ENCODE measurements around the gene TSC22D2.

Gene TSC22D2

GRCh38 chr3:150371741-150372254 is 36.3 kb upstream of the TSC22D2 start:
- Histone ChIP-seq H3K36me3 (ENCODE audit: control insufficient read depth in 5 of 5, insufficient read depth in 5 of 5, low read length in 5 of 5) (no peaks in the 10 kb centered on the region), H3K4me3 (ENCODE audit: low read depth in 1 of 5, low read length in 5 of 5) (peak overlapping the region; percentile 15 to 61 (median 42)), H3K9ac (ENCODE audit: low read length in 5 of 5) (peak overlapping the region; percentile 48 to 89 (median 59)), H3K9me3 (ENCODE audit: control insufficient read depth in 5 of 5, low read length in 5 of 5) (no peaks in the 10 kb centered on the region), H3K4me1 (ENCODE audit: control insufficient read depth in 5 of 5, insufficient read depth in 5 of 5, low read length in 5 of 5) (peaks cover 3 to 42% (median 31%) of the 10 kb centered on the region in 5 donors), H3K27ac (ENCODE audit: low read depth, low read length) (peak overlapping the region; percentile 94), H3K27me3 (ENCODE audit: control insufficient read depth in 5 of 5, insufficient read depth in 4 of 5, low read length in 5 of 5) (no peaks in the 10 kb centered on the region)

GRCh38 chr3:150372320-150372719 is 35.8 kb upstream of the TSC22D2 start:
- Histone ChIP-seq H3K9me3 (ENCODE audit: control insufficient read depth in 5 of 5, low read length in 5 of 5) (no peaks in the 10 kb centered on the region), H3K4me3 (ENCODE audit: low read depth in 1 of 5, low read length in 5 of 5) (no peak overlapping the region), H3K27ac (ENCODE audit: low read depth, low read length) (peak overlapping the region; percentile 94), H3K27me3 (ENCODE audit: control insufficient read depth in 5 of 5, insufficient read depth in 4 of 5, low read length in 5 of 5) (no peaks in the 10 kb centered on the region), H3K9ac (ENCODE audit: low read length in 5 of 5) (peak overlapping the region in 4 of 5 donors; percentile 7 to 89 (median 28)), H3K4me1 (ENCODE audit: control insufficient read depth in 5 of 5, insufficient read depth in 5 of 5, low read length in 5 of 5) (peaks cover 3 to 43% (median 31%) of the 10 kb centered on the region in 5 donors), H3K36me3 (ENCODE audit: control insufficient read depth in 5 of 5, insufficient read depth in 5 of 5, low read length in 5 of 5) (no peaks in the 10 kb centered on the region)

DNA sequence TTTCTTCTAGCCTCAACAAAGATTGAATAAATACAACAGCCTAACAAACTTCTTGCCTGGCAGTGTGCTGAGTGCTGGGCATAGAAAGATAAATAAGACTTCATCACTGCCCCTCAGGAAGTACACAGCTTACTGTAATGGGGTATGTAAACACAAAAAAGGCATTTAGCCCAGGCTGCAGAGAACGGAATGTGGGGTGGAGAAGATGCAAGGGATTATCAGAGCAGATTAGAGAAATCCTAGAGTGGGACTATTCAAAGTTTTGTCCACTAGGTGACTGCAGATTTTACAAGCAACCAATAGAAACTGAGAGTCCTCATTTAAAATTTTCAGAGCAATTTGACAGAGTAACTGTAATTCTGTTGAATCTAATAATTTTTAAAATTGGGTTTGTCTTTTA is 35.4 kb upstream of the TSC22D2 start:
- Histone ChIP-seq H3K4me1 (ENCODE audit: control insufficient read depth in 5 of 5, insufficient read depth in 5 of 5, low read length in 5 of 5) (peaks cover 3 to 42% (median 31%) of the 10 kb centered on the region in 5 donors), H3K4me3 (ENCODE audit: low read depth in 1 of 5, low read length in 5 of 5) (no peak overlapping the region), H3K9me3 (ENCODE audit: control insufficient read depth in 5 of 5, low read length in 5 of 5) (no peaks in the 10 kb centered on the region), H3K27me3 (ENCODE audit: control insufficient read depth in 5 of 5, insufficient read depth in 4 of 5, low read length in 5 of 5) (no peaks in the 10 kb centered on the region), H3K27ac (ENCODE audit: low read depth, low read length) (peak overlapping the region; percentile 94), H3K9ac (ENCODE audit: low read length in 5 of 5) (peak overlapping the region in 1 of 5 donors; percentile 89), H3K36me3 (ENCODE audit: control insufficient read depth in 5 of 5, insufficient read depth in 5 of 5, low read length in 5 of 5) (no peaks in the 10 kb centered on the region)

GRCh38 chr3:150373234-150373875 is 34.7 kb upstream of the TSC22D2 start:
- no peak overlapping the region for H3K4me3 ChIP-seq (ENCODE audit: low read depth in 1 of 5, low read length in 5 of 5)
- H3K36me3 ChIP-seq (ENCODE audit: control insufficient read depth in 5 of 5, insufficient read depth in 5 of 5, low read length in 5 of 5), result no peaks in the 10 kb centered on the region
- H3K27me3 ChIP-seq (ENCODE audit: control insufficient read depth in 5 of 5, insufficient read depth in 4 of 5, low read length in 5 of 5), result no peaks in the 10 kb centered on the region
- H3K27ac ChIP-seq (ENCODE audit: low read depth, low read length), result peak overlapping the region; percentile 94
- peaks cover 3 to 41% (median 31%) of the 10 kb centered on the region in 5 donors for H3K4me1 ChIP-seq (ENCODE audit: control insufficient read depth in 5 of 5, insufficient read depth in 5 of 5, low read length in 5 of 5)
- H3K9ac ChIP-seq (ENCODE audit: low read length in 5 of 5), result no peak overlapping the region
- H3K9me3 ChIP-seq (ENCODE audit: control insufficient read depth in 5 of 5, low read length in 5 of 5), result no peaks in the 10 kb centered on the region

DNA sequence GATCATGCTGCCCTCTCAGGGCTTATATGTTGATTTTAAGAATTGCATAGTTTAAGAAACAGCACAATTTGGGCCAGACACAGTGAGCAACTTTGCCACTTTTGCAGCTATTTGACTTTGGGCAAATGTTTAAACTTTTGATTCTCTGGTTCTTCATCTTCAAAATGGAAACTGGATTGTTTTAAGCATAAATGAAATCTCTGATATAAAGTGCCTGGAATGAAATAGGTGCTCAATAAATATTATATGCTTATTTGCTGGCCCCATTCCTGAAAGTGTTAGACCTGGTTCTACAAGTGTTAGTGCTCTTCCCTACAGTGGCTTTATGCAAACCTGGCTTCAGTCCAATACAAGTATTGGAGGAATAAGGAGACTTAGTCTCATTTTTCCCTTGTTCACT is 33.1 kb upstream of the TSC22D2 start:
- Histone ChIP-seq H3K4me3 (ENCODE audit: low read depth in 1 of 5, low read length in 5 of 5) (no peak overlapping the region), H3K9ac (ENCODE audit: low read length in 5 of 5) (no peak overlapping the region), H3K27me3 (ENCODE audit: control insufficient read depth in 5 of 5, insufficient read depth in 4 of 5, low read length in 5 of 5) (no peaks in the 10 kb centered on the region), H3K27ac (ENCODE audit: low read depth, low read length) (peak overlapping the region; percentile 71), H3K9me3 (ENCODE audit: control insufficient read depth in 5 of 5, low read length in 5 of 5) (no peaks in the 10 kb centered on the region), H3K36me3 (ENCODE audit: control insufficient read depth in 5 of 5, insufficient read depth in 5 of 5, low read length in 5 of 5) (no peaks in the 10 kb centered on the region), H3K4me1 (ENCODE audit: control insufficient read depth in 5 of 5, insufficient read depth in 5 of 5, low read length in 5 of 5) (peaks cover 3 to 41% (median 28%) of the 10 kb centered on the region in 5 donors)

DNA sequence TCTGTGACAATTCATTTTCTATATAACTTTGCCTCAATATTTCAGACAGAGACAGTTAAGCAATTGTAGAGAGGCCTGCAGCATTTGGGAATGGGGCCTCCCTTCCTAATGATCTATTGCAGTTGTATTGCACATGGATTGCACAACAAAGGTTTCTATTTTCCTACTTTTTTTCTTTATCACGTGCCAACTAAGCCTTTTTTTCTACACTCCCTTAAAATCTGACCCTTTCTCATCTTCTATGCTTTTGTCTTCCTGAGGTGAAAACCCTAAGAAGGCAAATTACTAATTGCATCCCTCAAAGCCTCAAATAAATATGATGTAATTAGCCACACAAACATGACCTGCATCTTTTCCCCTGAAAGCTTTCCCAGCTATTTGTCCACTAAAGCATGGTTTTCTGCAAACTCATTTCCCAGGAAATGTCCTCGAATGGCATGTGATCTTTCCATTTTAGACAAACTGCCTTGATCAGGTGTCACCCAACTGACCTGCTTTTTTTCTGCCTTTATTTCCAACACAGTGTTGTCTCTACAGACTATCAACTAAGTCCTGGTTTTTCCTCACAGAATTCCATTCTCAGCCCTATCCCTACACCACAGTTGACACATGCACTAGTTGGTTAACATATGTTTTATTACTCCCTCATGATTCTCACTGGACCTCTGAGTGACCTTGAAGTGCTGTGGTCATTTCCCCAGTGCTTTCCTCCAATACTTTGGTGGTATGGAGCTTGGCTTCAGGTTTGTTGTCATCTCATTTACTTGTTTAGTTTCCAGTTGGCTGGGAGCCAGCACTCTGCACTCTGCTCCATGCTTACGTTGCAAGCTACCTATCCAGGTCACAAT is 31.9 kb upstream of the TSC22D2 start:
- Histone ChIP-seq H3K27me3 (ENCODE audit: control insufficient read depth in 5 of 5, insufficient read depth in 4 of 5, low read length in 5 of 5) (no peaks in the 10 kb centered on the region), H3K4me1 (ENCODE audit: control insufficient read depth in 5 of 5, insufficient read depth in 5 of 5, low read length in 5 of 5) (peaks cover 0 to 30% (median 22%) of the 10 kb centered on the region in 5 donors), H3K4me3 (ENCODE audit: low read depth in 1 of 5, low read length in 5 of 5) (no peak overlapping the region), H3K27ac (ENCODE audit: low read depth, low read length) (peak overlapping the region; percentile 71), H3K36me3 (ENCODE audit: control insufficient read depth in 5 of 5, insufficient read depth in 5 of 5, low read length in 5 of 5) (no peaks in the 10 kb centered on the region), H3K9me3 (ENCODE audit: control insufficient read depth in 5 of 5, low read length in 5 of 5) (no peaks in the 10 kb centered on the region), H3K9ac (ENCODE audit: low read length in 5 of 5) (no peak overlapping the region)

- Histone ChIP-seq H3K27ac (ENCODE audit: low read depth, low read length) (no peak overlapping the region), H3K27me3 (ENCODE audit: control insufficient read depth in 5 of 5, insufficient read depth in 4 of 5, low read length in 5 of 5) (no peaks in the 10 kb centered on the region), H3K4me3 (ENCODE audit: low read depth in 1 of 5, low read length in 5 of 5) (no peak overlapping the region), H3K36me3 (ENCODE audit: control insufficient read depth in 5 of 5, insufficient read depth in 5 of 5, low read length in 5 of 5) (no peaks in the 10 kb centered on the region), H3K9me3 (ENCODE audit: control insufficient read depth in 5 of 5, low read length in 5 of 5) (no peaks in the 10 kb centered on the region), H3K4me1 (ENCODE audit: control insufficient read depth in 5 of 5, insufficient read depth in 5 of 5, low read length in 5 of 5) (peaks cover 0 to 20% (median 18%) of the 10 kb centered on the region in 5 donors), H3K9ac (ENCODE audit: low read length in 5 of 5) (no peak overlapping the region)
Observed at GRCh38 chr3:150377601-150378300, 30.3 kb upstream of the TSC22D2 start.

DNA sequence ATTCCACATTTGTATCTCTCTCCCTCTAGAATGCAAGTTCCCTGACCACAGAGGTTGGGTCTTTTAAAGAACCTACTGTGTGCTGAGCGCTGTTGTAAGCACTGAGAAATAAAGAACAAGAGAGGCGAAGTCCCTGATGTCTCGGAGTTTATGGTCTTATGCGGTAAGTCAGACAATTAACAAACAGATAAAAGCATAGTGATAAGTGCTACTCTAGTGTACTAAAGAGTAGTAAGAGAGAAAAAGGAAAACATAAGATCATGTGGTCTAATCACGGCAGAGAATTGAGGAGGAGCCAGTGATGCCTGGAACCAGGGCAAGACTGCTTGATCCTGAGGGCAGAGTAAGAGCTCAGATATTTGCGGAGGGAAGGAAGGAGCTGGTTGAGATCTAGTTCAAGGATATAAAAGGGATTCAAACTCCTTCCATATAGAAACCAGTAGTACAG is 29.8 kb upstream of the TSC22D2 start:
- H3K36me3 ChIP-seq (ENCODE audit: control insufficient read depth in 5 of 5, insufficient read depth in 5 of 5, low read length in 5 of 5), result no peaks in the 10 kb centered on the region
- no peak overlapping the region for H3K4me3 ChIP-seq (ENCODE audit: low read depth in 1 of 5, low read length in 5 of 5)
- no peak overlapping the region for H3K27ac ChIP-seq (ENCODE audit: low read depth, low read length)
- H3K27me3 ChIP-seq (ENCODE audit: control insufficient read depth in 5 of 5, insufficient read depth in 4 of 5, low read length in 5 of 5), result no peaks in the 10 kb centered on the region
- no peak overlapping the region for H3K9ac ChIP-seq (ENCODE audit: low read length in 5 of 5)
- peaks cover 0 to 19% (median 18%) of the 10 kb centered on the region in 5 donors for H3K4me1 ChIP-seq (ENCODE audit: control insufficient read depth in 5 of 5, insufficient read depth in 5 of 5, low read length in 5 of 5)
- H3K9me3 ChIP-seq (ENCODE audit: control insufficient read depth in 5 of 5, low read length in 5 of 5), result no peaks in the 10 kb centered on the region

- H3K27me3 ChIP-seq (ENCODE audit: control insufficient read depth in 5 of 5, insufficient read depth in 4 of 5, low read length in 5 of 5), result no peaks in the 10 kb centered on the region
- no peak overlapping the region for H3K27ac ChIP-seq (ENCODE audit: low read depth, low read length)
- peaks cover 0 to 19% (median 18%) of the 10 kb centered on the region in 5 donors for H3K4me1 ChIP-seq (ENCODE audit: control insufficient read depth in 5 of 5, insufficient read depth in 5 of 5, low read length in 5 of 5)
- no peak overlapping the region for H3K4me3 ChIP-seq (ENCODE audit: low read depth in 1 of 5, low read length in 5 of 5)
- no peak overlapping the region for H3K9ac ChIP-seq (ENCODE audit: low read length in 5 of 5)
- H3K36me3 ChIP-seq (ENCODE audit: control insufficient read depth in 5 of 5, insufficient read depth in 5 of 5, low read length in 5 of 5), result no peaks in the 10 kb centered on the region
- no peaks in the 10 kb centered on the region for H3K9me3 ChIP-seq (ENCODE audit: control insufficient read depth in 5 of 5, low read length in 5 of 5)
Observed at GRCh38 chr3:150379469-150379868, 28.6 kb upstream of the TSC22D2 start.

Data from subcutaneous abdominal adipose tissue (tissue), 5 donors.